ENCODE measurements around the gene CHMP4B. TPM values are rescaled to one million over a fixed set of nuclear protein-coding genes. Genes with fewer than 3 reads are reported as not detected.

The CHMP4B gene
- total RNA-seq, 1 donor from 2014 or later, result 97.2 TPM

- H3K36me3 Mint-ChIP-seq (ENCODE audit: low read depth), result peaks cover 2% of the 10 kb centered on the region
- H3K4me3 Mint-ChIP-seq, result no peak overlapping the region
- TF ChIP-seq, protein P1, sequence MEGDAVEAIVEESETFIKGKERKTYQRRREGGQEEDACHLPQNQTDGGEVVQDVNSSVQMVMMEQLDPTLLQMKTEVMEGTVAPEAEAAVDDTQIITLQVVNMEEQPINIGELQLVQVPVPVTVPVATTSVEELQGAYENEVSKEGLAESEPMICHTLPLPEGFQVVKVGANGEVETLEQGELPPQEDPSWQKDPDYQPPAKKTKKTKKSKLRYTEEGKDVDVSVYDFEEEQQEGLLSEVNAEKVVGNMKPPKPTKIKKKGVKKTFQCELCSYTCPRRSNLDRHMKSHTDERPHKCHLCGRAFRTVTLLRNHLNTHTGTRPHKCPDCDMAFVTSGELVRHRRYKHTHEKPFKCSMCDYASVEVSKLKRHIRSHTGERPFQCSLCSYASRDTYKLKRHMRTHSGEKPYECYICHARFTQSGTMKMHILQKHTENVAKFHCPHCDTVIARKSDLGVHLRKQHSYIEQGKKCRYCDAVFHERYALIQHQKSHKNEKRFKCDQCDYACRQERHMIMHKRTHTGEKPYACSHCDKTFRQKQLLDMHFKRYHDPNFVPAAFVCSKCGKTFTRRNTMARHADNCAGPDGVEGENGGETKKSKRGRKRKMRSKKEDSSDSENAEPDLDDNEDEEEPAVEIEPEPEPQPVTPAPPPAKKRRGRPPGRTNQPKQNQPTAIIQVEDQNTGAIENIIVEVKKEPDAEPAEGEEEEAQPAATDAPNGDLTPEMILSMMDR (conservative IDR thresholded peaks at IDR 0.05), result no peak
- H3K4me1 Mint-ChIP-seq, result no peaks in the 10 kb centered on the region
- no peaks in the 10 kb centered on the region for H3K9me3 Mint-ChIP-seq
- no peak overlapping the region for H3K27ac Mint-ChIP-seq (ENCODE audit: unreplicated experiment)
- no peak for DNase-seq (ENCODE audit: low read depth, low spot score)
- no peaks in the 10 kb centered on the region for H3K27me3 Mint-ChIP-seq (ENCODE audit: low read depth)
Observed at GRCh38 chr20:33767777-33768138, 43.4 kb upstream of the CHMP4B start.

DNA sequence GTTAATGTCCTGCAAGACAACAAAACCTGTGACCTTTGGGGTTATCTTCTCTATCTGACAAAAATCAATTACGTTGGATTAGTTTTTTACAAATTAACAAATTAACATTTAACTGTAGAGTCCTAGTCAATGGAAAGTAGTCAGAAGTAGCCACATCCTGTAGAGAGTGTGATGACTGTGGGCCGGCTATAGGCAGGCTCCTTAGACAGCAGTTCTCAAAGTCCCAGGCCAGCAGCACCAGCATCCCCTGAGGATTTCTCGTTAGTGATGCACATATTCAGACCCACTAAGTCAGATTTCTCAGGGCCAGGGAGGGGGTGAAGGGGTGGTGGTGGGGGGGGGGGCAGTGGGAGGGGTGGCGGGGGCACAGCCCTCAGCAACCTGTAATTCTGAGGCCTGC, 42.1 kb upstream of the CHMP4B start:
- no peak for DNase-seq (ENCODE audit: low read depth, low spot score)
- Mint-ChIP-seq H3K27ac (ENCODE audit: unreplicated experiment) (no peak overlapping the region), H3K4me1 (no peaks in the 10 kb centered on the region), H3K9me3 (no peaks in the 10 kb centered on the region), H3K4me3 (no peak overlapping the region), H3K36me3 (ENCODE audit: low read depth) (peaks cover 2% of the 10 kb centered on the region), H3K27me3 (ENCODE audit: low read depth) (no peaks in the 10 kb centered on the region)
- TF ChIP-seq, protein P1 (conservative IDR thresholded peaks at IDR 0.05), result no peak

DNA sequence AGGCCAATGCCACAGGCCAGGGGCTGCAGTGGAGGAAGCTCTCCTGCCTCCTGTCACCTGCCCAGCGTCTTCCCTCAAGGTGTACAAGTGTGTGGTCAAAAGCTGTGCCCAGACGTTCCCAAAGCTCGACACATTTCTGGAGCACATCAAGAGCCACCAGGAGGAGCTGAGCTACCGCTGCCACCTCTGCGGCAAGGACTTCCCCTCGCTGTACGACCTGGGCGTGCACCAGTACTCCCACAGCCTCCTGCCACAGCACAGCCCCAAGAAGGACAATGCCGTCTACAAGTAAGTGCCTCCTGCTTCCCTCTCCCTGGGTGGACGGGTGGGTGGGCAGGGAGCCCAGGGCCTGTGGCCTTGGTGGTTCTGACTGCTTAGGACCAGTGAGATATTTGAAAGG, 41.1 kb upstream of the CHMP4B start:
- TF ChIP-seq, protein P1 (conservative IDR thresholded peaks at IDR 0.05), result no peak
- H3K4me1 Mint-ChIP-seq, result no peaks in the 10 kb centered on the region
- no peak overlapping the region for H3K27ac Mint-ChIP-seq (ENCODE audit: unreplicated experiment)
- no peak overlapping the region for H3K4me3 Mint-ChIP-seq
- DNase-seq (ENCODE audit: low read depth, low spot score), result no peak
- H3K9me3 Mint-ChIP-seq, result no peaks in the 10 kb centered on the region
- peaks cover 2% of the 10 kb centered on the region for H3K36me3 Mint-ChIP-seq (ENCODE audit: low read depth)
- H3K27me3 Mint-ChIP-seq (ENCODE audit: low read depth), result no peaks in the 10 kb centered on the region

DNA sequence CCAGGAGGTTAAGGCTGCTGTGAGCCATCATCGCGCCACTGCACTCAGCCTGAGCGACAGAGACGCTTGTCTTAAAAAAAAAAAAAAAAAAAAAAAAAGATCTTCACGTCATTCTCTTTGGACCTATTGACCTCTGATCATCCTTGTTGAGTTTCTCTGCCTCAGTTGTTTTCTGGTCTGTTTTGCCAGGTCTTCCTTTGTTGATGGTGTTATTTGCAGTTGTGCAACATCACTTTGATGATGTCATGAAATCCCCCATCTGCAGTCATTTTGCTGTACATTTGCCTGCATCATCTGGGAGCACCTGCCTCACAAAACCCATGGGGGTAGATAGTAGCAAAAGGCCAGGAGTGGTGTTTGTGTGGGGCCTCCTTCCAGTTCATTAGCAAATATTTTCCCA, 39.2 kb upstream of the CHMP4B start:
- H3K4me3 Mint-ChIP-seq, result no peak overlapping the region
- no peak overlapping the region for H3K27ac Mint-ChIP-seq (ENCODE audit: unreplicated experiment)
- peaks cover 2% of the 10 kb centered on the region for H3K36me3 Mint-ChIP-seq (ENCODE audit: low read depth)
- no peak for DNase-seq (ENCODE audit: low read depth, low spot score)
- no peaks in the 10 kb centered on the region for H3K4me1 Mint-ChIP-seq
- H3K9me3 Mint-ChIP-seq, result no peaks in the 10 kb centered on the region
- no peaks in the 10 kb centered on the region for H3K27me3 Mint-ChIP-seq (ENCODE audit: low read depth)
- TF ChIP-seq, protein P1 (conservative IDR thresholded peaks at IDR 0.05), result no peak

- Mint-ChIP-seq H3K36me3 (ENCODE audit: low read depth) (no peaks in the 10 kb centered on the region), H3K4me3 (no peak overlapping the region), H3K4me1 (no peaks in the 10 kb centered on the region), H3K9me3 (no peaks in the 10 kb centered on the region), H3K27me3 (ENCODE audit: low read depth) (no peaks in the 10 kb centered on the region), H3K27ac (ENCODE audit: unreplicated experiment) (no peak overlapping the region)
- DNase-seq (ENCODE audit: low read depth, low spot score), result no peak
- TF ChIP-seq, protein P1 (conservative IDR thresholded peaks at IDR 0.05), result no peak
Observed at GRCh38 chr20:33772439-33772838, 38.7 kb upstream of the CHMP4B start.

All from neural crest cell (in vitro differentiated cells).